GM12878 (cell line): Measurements from ENCODE around the gene ZNF260. TPM values are rescaled to one million over a fixed set of nuclear protein-coding genes. Genes with fewer than 3 reads are reported as not detected.

Experiments
- ATF7 ChIP-seq: fragments of 450-650 bp; IDR thresholded peaks from 2 replicates; pipeline ENCODE4 v1.6.1; 2016; ENCODE audit warnings: low read depth, mild to moderate bottlenecking
- CBX5 ChIP-seq: sonication (generic); IDR thresholded peaks from 2 replicates; pipeline ENCODE4 v1.6.1; 2016; ENCODE audit warnings: low read depth, moderate library complexity, mild to moderate bottlenecking, inconsistent platforms
- CEBPB ChIP-seq, 2 experiments: fragments of 150-350 bp in 1 of 2; IDR thresholded peaks; 2 replicates each; pipeline ENCODE4 v1.6.1; 2012 to 2014; ENCODE audit warnings: low read depth in 2 of 2, low read length in 2 of 2, borderline replicate concordance in 1 of 2, inconsistent platforms in 1 of 2
- CHD1 ChIP-seq: IDR thresholded peaks from 2 replicates; pipeline ENCODE4 v1.6.1; 2012; ENCODE audit warnings: low read depth, low read length, improper control_type of control experiment
- DPF2 ChIP-seq: fragments of 450-650 bp; IDR thresholded peaks from 2 replicates; pipeline ENCODE4 v1.6.1; 2017; ENCODE audit warnings: mild to moderate bottlenecking
- ETV6 ChIP-seq, 2 experiments: fragments of 450-650 bp in 1 of 2; IDR thresholded peaks in 1 of 2; conservative IDR thresholded peaks in 1 of 2; 2 replicates each; pipeline ENCODE4 v1.6.1; 2014; ENCODE audit warnings: antibody characterized with exemption in 1 of 2, borderline replicate concordance in 1 of 2, low read depth in 1 of 2, mild to moderate bottlenecking in 1 of 2, moderate library complexity in 1 of 2
- FOXK2 ChIP-seq: fragments of 450-650 bp; IDR thresholded peaks from 2 replicates; pipeline ENCODE4 v1.6.1; 2017; ENCODE audit warnings: mild to moderate bottlenecking, moderate library complexity
- GABPA ChIP-seq: IDR thresholded peaks from 2 replicates; pipeline ENCODE4 v1.6.1; 2014; ENCODE audit warnings: antibody characterized with exemption, low read depth, mild to moderate bottlenecking, inconsistent platforms
- GATAD2B ChIP-seq: fragments of 450-650 bp; conservative IDR thresholded peaks from 2 replicates; pipeline ENCODE4 v1.6.1; 2017; ENCODE audit warnings: low read depth, mild to moderate bottlenecking, moderate library complexity
- HDGF ChIP-seq: fragments of 450-650 bp; IDR thresholded peaks from 2 replicates; pipeline ENCODE4 v1.6.1; 2016; ENCODE audit warnings: antibody characterized with exemption
- KLF5 ChIP-seq: fragments of 450-650 bp; IDR thresholded peaks from 2 replicates; pipeline ENCODE4 v1.6.1; 2014; ENCODE audit warnings: mild to moderate bottlenecking; ENCODE audit not compliant: partially characterized antibody
- MYB ChIP-seq: fragments of 150-350 bp; IDR thresholded peaks from 2 replicates; pipeline ENCODE4 v1.6.1; 2014; ENCODE audit warnings: mild to moderate bottlenecking, low read depth, low read length, borderline replicate concordance
- NR2C1 ChIP-seq: fragments of 450-650 bp; IDR thresholded peaks from 2 replicates; pipeline ENCODE4 v1.6.1; 2017; ENCODE audit warnings: antibody characterized with exemption, mild to moderate bottlenecking, moderate library complexity
- NR2C2 ChIP-seq: IDR thresholded peaks from 2 replicates; pipeline ENCODE4 v1.6.1; 2011; ENCODE audit warnings: borderline replicate concordance, low read depth; ENCODE audit not compliant: control insufficient read depth, insufficient read length
- NR2F1 ChIP-seq: fragments of 450-650 bp; conservative IDR thresholded peaks from 2 replicates; pipeline ENCODE4 v1.6.1; 2017; ENCODE audit warnings: mild to moderate bottlenecking
- PAX5 ChIP-seq: IDR thresholded peaks from 2 replicates; pipeline ENCODE4 v1.6.1; 2011; ENCODE audit warnings: low read depth, low read length, borderline replicate concordance
- PML ChIP-seq: IDR thresholded peaks from 2 replicates; pipeline ENCODE4 v1.6.1; 2012; ENCODE audit warnings: low read length, inconsistent platforms
- SMAD1 ChIP-seq: fragments of 450-650 bp; IDR thresholded peaks from 2 replicates; pipeline ENCODE4 v1.6.1; 2018; ENCODE audit warnings: mild to moderate bottlenecking, low read depth; ENCODE audit not compliant: partially characterized antibody
- SMAD5 ChIP-seq: IDR thresholded peaks from 2 replicates; pipeline ENCODE4 v1.6.1; 2016; ENCODE audit warnings: antibody characterized with exemption, low read depth
- SREBF2 ChIP-seq: IDR thresholded peaks from 2 replicates; pipeline ENCODE4 v1.6.1; 2012; ENCODE audit warnings: mild to moderate bottlenecking, low read length
- TAF1 ChIP-seq: IDR thresholded peaks from 2 replicates; pipeline ENCODE4 v1.6.1; 2011; ENCODE audit warnings: mild to moderate bottlenecking, low read depth, low read length, borderline replicate concordance
- TARDBP ChIP-seq: IDR thresholded peaks from 2 replicates; pipeline ENCODE4 v1.6.1; 2016; ENCODE audit warnings: borderline replicate concordance
- TCF12 ChIP-seq: IDR thresholded peaks from 2 replicates; pipeline ENCODE4 v1.6.1; 2011; ENCODE audit warnings: low read depth, mild to moderate bottlenecking, low read length
- TCF3 ChIP-seq: IDR thresholded peaks from 2 replicates; pipeline ENCODE4 v1.6.1; 2012; ENCODE audit warnings: low read depth, mild to moderate bottlenecking, low read length, borderline replicate concordance; ENCODE audit not compliant: insufficient read depth
- ZNF24 ChIP-seq: fragments of 450-650 bp; IDR thresholded peaks from 2 replicates; pipeline ENCODE4 v1.6.1; 2017; ENCODE audit warnings: antibody characterized with exemption, mild to moderate bottlenecking
- polyA plus RNA-seq, 11 experiments: library from polyadenylated mRNA; depleted of rRNA in 4 of 11; unstranded in 6 of 11; stranded (reverse) in 5 of 11; fragments of >200 nt; fragmentation: Nextera tagmentation in 4 of 11; fragmentation: Illumina TruSeq in 1 of 11; extraction: Ambion mirVana in 4 of 11; extraction: Trizol in 1 of 11; gene quantifications; 1 replicate in 1 of 11; 2 replicates in 10 of 11; pipeline versions ENCODE4 v1.2.1 to v1.2.3, GENCODE V29; 2011 to 2016; ENCODE audit warnings: inconsistent platforms in 2 of 11, missing spikeins in 2 of 11, low read depth in 1 of 11
- total RNA-seq, 4 experiments: library from RNA; depleted of rRNA in 3 of 4; stranded (reverse); fragments of >200 nt in 3 of 4; fragmentation: Illumina TruSeq in 1 of 4; extraction: Trizol in 1 of 4; gene quantifications; 2 replicates each; pipeline versions ENCODE4 v1.2.1 to v1.2.3, GENCODE V29; 2013 to 2021
- TF ChIP-seq, protein P1 (sequence below): fragments of 450-650 bp; IDR thresholded peaks from 2 replicates; pipeline ENCODE4 v1.6.1; 2017; ENCODE audit warnings: borderline replicate concordance
- TF ChIP-seq, protein P2 (sequence below): fragments of 450-650 bp; IDR thresholded peaks from 2 replicates; pipeline ENCODE4 v1.6.1; 2017; ENCODE audit warnings: mild to moderate bottlenecking, low read depth, inconsistent platforms; ENCODE audit not compliant: poor library complexity, severe bottlenecking
- TF ChIP-seq, protein P3 (sequence below): IDR thresholded peaks from 2 replicates; pipeline ENCODE4 v1.6.1; 2011; ENCODE audit warnings: borderline replicate concordance, low read depth, mild to moderate bottlenecking, moderate library complexity, mixed read lengths, low read length; ENCODE audit not compliant: insufficient read depth; ENCODE audit errors: extremely low read length

The ZNF260 gene
- total and polyA plus RNA-seq, 10 of the 15 experiments (the other 5 are each of a cell fraction or from before 2014, with no cell fraction given) = 1.9 to 9.7 (median 7.1) TPM

DNA sequence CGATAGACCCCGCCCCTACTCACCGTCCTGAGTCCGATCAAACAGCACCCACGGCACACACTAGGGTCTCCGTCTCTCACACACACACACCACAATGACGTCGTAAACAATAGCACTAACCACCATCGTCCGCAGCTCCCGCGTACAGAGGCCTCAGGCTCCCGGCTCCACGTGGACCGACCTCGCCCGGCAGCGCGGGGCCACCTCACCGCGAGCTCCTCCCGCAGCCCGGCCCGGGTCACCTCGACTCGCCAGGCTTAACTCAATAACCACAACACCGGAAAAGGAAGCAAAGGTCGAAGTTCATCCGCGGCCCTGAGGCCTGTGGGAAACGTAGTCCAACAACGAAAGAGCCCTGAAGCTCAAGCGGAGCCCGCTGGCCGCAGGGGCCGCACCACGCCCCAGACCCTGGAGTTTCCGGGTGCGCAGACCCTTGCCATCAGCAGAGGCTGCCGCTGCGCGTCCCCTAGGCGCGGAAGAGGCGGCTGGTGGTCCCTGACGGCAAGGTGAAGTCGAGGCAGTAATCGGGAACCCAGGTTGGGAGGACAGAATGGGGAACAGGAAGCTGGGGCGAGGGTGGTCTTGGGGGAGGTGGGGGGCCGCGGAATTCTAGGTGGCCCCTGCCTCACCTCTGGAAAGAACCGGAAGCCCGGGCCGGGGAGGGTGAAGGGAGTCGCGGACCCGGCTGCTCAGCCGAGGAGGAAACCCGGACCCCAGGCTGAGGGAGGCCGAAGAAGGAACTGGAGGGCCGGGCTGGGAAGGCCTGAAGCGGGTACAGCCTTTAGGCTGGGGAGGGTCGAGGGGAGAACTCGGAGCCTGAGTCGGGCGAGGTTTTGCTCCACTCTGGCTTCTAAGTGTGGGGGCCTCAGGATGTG, 45.2 kb upstream of the ZNF260 start, which contains the start of gene ZNF529 (continued):
- TF ChIP-seq CEBPB (IDR thresholded peaks at IDR 0.05; ENCODE audit: borderline replicate concordance in 1 of 2, low read depth in 2 of 2, low read length in 2 of 2) (no peak), TCF12 (no peak), CHD1 (no peak), MYB (no peak), GATAD2B (no peak; the same call in 1 of the 2 replicates), FOXK2 (peak; percentile 38; the same call in 1 of the 2 replicates), CBX5 (peak; percentile 67; the same call in 1 of the 2 replicates), ETV6 (conservative IDR thresholded peaks at IDR 0.05 in 1 of 2, IDR thresholded peaks at IDR 0.05 in 1 of 2; ENCODE audit: borderline replicate concordance in 1 of 2, low read depth in 1 of 2) (0 out of 4 replicates have a peak, but pooled peaks of 1 of the 2 experiments have one; percentile 27), SMAD1 (peak; percentile 10), TARDBP (peak; percentile 95), TAF1 (peak; percentile 60; the same call in 1 of the 2 replicates), KLF5 (peak; percentile 89), HDGF (peak; percentile 96), SMAD5 (peak; percentile 87), PAX5 (no peak), ATF7 (peak; percentile 87), GABPA (peak; percentile 96), ZNF24 (no peak), TCF3 (0 out of 2 replicates have a peak, but pooled peaks have one; percentile 25), NR2F1 (peak; percentile 89), PML (peak; percentile 67), DPF2 (peak; percentile 57), NR2C2 (peak; percentile 98), NR2C1 (peak; percentile 100), SREBF2 (no peak)
- TF ChIP-seq, protein P1, sequence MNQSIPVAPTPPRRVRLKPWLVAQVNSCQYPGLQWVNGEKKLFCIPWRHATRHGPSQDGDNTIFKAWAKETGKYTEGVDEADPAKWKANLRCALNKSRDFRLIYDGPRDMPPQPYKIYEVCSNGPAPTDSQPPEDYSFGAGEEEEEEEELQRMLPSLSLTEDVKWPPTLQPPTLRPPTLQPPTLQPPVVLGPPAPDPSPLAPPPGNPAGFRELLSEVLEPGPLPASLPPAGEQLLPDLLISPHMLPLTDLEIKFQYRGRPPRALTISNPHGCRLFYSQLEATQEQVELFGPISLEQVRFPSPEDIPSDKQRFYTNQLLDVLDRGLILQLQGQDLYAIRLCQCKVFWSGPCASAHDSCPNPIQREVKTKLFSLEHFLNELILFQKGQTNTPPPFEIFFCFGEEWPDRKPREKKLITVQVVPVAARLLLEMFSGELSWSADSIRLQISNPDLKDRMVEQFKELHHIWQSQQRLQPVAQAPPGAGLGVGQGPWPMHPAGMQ = 0 out of 2 replicates have a peak, but pooled peaks have one; percentile 35
- TF ChIP-seq, protein P2, sequence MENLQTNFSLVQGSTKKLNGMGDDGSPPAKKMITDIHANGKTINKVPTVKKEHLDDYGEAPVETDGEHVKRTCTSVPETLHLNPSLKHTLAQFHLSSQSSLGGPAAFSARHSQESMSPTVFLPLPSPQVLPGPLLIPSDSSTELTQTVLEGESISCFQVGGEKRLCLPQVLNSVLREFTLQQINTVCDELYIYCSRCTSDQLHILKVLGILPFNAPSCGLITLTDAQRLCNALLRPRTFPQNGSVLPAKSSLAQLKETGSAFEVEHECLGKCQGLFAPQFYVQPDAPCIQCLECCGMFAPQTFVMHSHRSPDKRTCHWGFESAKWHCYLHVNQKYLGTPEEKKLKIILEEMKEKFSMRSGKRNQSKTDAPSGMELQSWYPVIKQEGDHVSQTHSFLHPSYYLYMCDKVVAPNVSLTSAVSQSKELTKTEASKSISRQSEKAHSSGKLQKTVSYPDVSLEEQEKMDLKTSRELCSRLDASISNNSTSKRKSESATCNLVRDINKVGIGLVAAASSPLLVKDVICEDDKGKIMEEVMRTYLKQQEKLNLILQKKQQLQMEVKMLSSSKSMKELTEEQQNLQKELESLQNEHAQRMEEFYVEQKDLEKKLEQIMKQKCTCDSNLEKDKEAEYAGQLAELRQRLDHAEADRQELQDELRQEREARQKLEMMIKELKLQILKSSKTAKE = no peak
- TF ChIP-seq, protein P3, sequence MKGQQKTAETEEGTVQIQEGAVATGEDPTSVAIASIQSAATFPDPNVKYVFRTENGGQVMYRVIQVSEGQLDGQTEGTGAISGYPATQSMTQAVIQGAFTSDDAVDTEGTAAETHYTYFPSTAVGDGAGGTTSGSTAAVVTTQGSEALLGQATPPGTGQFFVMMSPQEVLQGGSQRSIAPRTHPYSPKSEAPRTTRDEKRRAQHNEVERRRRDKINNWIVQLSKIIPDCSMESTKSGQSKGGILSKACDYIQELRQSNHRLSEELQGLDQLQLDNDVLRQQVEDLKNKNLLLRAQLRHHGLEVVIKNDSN = no peak
